HG03469 (cell line): Measurements from ENCODE around the gene TSEN2.
A peak's percentile ranks its signal among the peaks of the same experiment; 100 is the strongest.
"Not testable (repeated sequence)": the region's sequence is repeated elsewhere in the genome, so short reads cannot be mapped to it uniquely, and the experiment has no call there.

ENCODE experiments used
- ATAC-seq: cut with Tn5 transposase; IDR thresholded peaks from one replicate; pipeline ENCODE4 v1.9.1; 2021; ENCODE audit warnings: mild to moderate bottlenecking, moderate library complexity, moderate number of reproducible peaks; ENCODE audit not compliant: unreplicated experiment

Gene TSEN2

GRCh38 chr3:12484198-12484982 lies at the start of gene TSEN2:
TSS of gene TSEN2 (plus strand) at chr3:12484480. CDS start at chr3:12489801, 5,321 bp downstream.
- peak; percentile 88 for ATAC-seq

DNA sequence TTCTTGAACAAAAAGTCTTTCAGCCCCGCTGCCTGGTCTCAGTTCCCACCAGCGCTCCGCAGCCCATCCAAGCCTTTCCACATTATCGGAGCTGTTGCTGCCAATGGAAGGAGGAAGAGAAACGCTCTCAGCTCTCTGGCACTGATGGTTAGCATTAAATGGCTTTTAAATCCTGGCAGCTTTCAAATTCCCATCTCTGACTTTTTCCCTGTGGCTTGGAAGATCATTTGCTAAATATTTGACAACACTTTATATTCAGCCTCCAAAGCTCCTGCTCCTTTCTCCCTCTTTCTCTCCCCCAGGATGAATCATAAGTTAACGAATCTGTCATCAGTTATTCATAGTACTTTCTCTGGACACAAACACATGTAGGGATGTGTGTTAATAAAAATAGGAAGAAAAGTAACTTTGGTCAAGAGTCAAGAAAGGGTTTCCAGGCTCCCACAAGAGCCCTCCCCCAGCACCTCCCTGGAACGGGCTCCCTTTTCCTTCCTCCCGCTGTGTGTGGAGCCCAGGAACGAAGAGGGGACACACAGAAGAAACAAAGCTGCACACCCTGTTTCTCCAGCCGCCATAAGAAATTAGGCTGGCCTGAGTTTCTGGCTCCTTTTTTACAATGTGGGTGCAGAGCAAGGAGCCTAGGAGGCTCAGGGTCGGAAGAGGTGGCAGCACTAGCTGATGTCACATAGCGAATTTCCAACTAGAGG lies 47.6 kb upstream of the TSEN2 start:
- no peak for ATAC-seq

GRCh38 chr3:12437221-12437605 lies 47.1 kb upstream of the TSEN2 start:
- ATAC-seq = no peak

DNA sequence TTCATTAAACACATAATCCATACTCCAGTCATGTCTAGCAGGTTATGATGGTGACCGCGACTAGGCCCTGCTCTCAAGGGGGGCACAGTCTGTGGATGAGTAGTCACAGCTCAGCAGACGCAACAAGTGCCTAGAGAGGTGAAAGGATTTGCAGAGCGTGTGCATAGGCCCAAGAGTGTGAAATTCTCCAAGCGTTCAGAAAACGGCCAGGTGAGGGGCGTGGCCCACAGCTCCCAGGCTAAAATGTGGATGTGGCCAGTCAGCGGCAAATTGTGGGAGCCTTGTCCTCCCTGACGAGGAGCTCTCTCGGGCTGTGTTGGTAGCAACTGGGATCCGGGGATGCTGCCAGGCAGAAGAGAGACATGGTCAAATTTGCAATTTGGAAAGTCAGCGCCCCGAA lies 46.4 kb upstream of the TSEN2 start:
- ATAC-seq = no peak

- no peak for ATAC-seq
Measured at GRCh38 chr3:12438318-12438717, 46.0 kb upstream of the TSEN2 start.

DNA sequence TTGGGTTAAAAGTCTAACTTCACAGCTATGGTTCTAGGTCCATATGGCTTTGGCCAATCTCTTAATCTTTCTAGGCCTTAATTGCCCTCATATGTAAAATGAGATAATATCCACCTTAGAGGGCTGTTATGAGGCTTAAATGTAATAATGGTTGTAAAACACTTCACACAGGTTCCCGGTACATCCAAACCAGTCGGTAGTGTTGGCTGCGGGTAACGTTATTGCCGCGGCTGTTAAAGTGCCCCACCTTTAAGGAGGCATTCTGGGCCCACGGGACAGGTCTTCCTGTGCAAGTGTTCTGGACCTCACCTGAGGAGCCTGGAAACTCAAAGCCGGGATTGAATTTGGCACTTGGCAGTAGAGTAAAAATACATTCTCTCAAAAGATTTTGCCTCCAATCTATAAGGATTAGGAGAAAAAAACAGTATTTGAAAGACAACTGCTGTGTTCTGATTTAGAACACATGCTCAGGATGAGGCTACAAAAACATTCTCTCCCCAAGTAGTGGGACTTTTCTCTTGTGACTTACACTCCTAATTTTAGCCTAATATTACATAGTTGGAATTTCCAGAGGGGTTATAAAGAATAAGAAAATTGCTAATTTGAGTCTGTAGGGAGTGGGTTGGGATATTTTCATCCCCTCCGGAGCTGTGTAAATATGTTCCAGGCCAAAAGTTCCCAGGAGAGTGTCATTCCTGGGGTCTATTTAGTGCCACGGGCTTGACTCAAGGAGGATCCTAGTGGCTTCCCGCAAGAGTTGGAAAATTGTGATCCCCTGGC lies 44.9 kb upstream of the TSEN2 start:
- ATAC-seq = no peak

GRCh38 chr3:12440927-12441714 lies 43.2 kb upstream of the TSEN2 start:
- ATAC-seq = no peak

GRCh38 chr3:12442654-12443501 lies 41.4 kb upstream of the TSEN2 start:
- ATAC-seq = no peak

- no peak for ATAC-seq
Measured at GRCh38 chr3:12443781-12444522, 40.3 kb upstream of the TSEN2 start.

DNA sequence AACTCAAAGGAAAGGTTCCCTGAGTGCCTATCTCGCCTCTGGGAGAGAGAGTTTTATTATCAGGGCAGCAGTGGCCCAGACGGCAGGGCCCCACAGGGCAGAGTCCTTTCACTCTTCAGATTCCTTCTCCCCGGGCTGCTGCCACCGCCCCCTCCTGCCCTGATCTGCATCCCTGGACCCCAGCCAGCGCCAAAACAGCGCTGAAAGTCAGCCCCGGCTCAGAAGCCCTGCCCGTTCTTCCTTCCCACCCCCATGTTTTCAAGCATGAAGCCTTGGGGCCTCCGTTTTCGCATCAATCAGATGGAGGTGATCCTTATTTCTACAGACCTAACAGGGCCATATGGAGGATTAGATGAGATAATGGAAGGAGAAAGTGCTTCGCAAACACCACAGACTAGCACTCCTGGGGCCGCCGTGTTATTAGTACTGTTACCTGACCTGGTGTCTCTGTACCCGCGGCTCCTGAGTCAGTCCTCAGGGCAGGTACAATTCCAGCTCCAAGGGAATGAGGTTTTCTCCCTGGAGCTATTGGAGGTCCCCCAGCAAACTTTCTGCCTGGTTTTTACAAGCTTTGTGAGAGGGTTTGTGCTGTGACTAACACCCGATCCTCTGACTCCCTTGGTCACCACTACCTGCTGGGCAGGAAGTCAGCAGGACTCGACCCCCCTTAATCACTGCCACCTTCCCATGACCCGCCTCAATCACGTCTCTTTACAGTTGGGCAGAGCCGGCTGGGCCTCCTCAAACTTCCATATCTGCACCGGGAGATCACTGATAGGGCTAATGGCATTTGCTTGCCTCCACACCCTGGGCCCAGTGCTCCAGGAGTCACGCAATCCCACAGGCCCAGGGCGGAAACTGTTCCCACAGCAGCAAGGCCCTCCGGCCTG lies 39.5 kb upstream of the TSEN2 start:
- ATAC-seq = no peak

- no peak for ATAC-seq
Measured at GRCh38 chr3:12445523-12446240, 38.6 kb upstream of the TSEN2 start.

- no peak for ATAC-seq
Measured at GRCh38 chr3:12446298-12446697, 38.0 kb upstream of the TSEN2 start.

DNA sequence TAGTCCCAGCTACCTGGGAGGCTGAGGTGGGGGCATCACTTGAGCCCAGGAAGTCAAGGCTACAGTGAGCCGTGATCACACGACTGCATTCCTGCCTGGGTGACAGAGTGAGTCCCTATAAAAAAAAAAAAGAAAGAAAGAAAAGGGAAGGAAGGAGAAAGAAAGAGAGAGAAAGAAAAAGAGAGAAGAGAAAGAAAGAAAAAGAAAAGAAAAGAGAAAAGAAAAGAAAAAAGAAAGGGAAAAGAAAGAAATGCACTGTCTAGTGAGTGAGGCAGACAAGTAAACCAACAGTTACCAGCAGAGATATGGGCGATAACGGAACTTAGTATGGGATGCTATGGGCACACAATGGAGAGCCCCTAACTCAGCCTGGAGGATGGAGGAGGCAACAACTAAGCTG lies 37.2 kb upstream of the TSEN2 start:
- ATAC-seq = no peak

DNA sequence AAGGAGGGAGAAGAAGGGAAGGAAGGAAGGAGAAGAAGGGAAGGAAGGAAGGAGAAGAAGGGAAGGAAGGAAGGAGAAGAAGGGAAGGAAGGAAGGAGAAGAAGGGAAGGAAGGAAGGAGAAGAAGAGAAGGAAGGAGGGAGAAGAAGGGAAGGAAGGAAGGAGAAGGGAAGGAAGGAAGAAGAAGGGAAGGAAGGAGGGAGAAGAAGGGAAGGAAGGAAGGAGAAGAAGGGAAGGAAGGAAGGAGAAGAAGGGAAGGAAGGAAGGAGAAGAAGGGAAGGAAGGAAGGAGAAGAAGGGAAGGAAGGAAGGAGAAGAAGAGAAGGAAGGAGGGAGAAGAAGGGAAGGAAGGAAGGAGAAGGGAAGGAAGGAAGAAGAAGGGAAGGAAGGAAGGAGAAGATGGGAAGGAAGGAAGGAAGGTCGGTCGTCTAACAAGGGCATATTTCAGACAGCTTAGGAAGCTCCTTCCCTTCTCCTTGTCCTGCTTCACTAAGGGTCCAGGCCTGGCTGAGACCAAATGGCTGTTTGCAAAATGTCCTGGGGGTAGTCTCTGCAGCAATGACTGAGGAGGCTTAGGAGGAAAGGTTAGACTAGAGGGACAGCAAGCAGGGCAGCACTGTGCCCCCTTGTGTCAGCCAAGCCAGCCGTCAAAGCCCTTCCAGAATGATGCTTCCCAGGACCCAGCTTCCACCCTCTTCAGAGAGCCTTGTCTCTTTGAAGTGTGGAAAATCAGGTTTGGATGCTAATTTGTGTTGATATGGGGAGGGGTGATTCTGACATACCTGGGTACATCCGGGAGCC lies 35.7 kb upstream of the TSEN2 start:
- not testable (repeated sequence) for ATAC-seq

DNA sequence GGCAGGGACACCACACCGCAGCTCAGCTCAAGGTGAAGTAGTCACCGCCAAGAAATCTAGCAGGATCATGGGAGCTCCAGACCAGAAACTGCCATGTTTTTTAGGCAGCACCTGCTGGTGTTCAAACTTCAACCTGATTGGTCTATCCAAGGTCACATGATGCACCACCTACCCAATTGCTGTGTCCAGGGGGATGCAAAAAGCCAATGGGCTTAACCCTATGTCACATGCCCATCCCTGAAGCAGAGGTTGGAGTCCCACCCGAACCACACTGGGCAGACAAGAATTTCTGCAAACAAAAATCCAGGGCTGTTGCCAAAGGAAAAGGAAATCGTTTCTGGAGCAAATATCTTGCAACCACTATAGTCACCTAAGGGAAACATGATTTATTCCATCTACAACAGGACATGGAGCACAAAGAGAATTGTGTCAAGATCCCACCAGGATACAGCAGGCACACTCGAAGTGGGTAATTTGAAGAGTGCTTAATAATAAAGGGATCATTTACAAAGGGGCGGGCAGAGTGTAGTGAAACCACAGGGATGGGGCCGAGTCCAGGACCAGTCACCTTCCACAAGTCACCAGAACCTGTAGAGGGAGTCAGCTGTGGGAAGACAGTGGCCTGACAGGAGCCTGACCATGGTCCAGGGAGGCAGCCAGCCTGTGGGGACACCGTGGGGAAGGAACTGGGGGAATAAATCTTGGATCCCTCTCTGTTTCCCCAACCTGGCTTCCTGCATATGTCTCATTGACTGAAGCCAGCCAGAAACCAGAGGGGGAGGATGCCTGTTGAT lies 34.2 kb upstream of the TSEN2 start:
- ATAC-seq = no peak

- ATAC-seq = no peak
Measured at GRCh38 chr3:12451481-12451880, 32.8 kb upstream of the TSEN2 start.
